Esophagus muscularis mucosa (tissue), 4 donors: ENCODE measurements around the gene ZNF439. TPM values are rescaled to one million over a fixed set of nuclear protein-coding genes. Genes with fewer than 3 reads are reported as not detected.
A peak's percentile ranks its signal among the peaks of the same experiment; 100 is the strongest.
"Not testable (repeated sequence)": the region's sequence is repeated elsewhere in the genome, so short reads cannot be mapped to it uniquely, and the experiment has no call there.

Experiments used
- DNase-seq: peaks from one replicate; pipeline ENCODE4 v3.0.0-alpha.2; 2017; ENCODE audit errors: extremely low spot score
- H3K27ac ChIP-seq, 4 donors: fragments of 200-600 bp; sonication (generic); replicated peaks in 1 of 4; 1 replicate in 3 of 4; 2 replicates in 1 of 4; pipeline ENCODE4 v1.5.1; 2016 to 2019; ENCODE audit warnings: mild to moderate bottlenecking in 1 of 4
- H3K27me3 ChIP-seq, 4 donors: fragments of 200-600 bp; sonication (generic); one replicate each; pipeline versions ENCODE4 v1.5.1 to v1.6.0; 2016 to 2019
- H3K36me3 ChIP-seq, 4 donors: fragments of 200-600 bp; sonication (generic); one replicate each; pipeline ENCODE4 v1.5.1; 2016 to 2019
- H3K4me1 ChIP-seq, 4 donors: fragments of 200-600 bp; sonication (generic); one replicate each; pipeline ENCODE4 v1.5.1; 2016 to 2019
- H3K4me3 ChIP-seq, 4 donors: fragments of 200-600 bp; sonication (generic); 1 replicate in 2 of 4; 2 replicates in 2 of 4; pipeline ENCODE4 v1.5.1; 2016 to 2019; ENCODE audit warnings: mild to moderate bottlenecking in 4 of 4, moderate library complexity in 1 of 4
- H3K9me3 ChIP-seq, 4 donors: fragments of 200-600 bp; sonication (generic); 1 replicate in 3 of 4; 2 replicates in 1 of 4; pipeline ENCODE4 v1.5.1; 2016 to 2019
- CTCF ChIP-seq, 3 experiments: fragments of 200-600 bp in 2 of 3; fragments of 450-650 bp in 1 of 3; sonication (generic) in 2 of 3; IDR thresholded peaks; one replicate each; pipeline ENCODE4 v1.5.1; 2017 to 2019; ENCODE audit warnings: antibody characterized with exemption in 3 of 3, mild to moderate bottlenecking in 2 of 3, moderate library complexity in 1 of 3
- EP300 ChIP-seq: sonication (generic); formaldehyde crosslinking; IDR thresholded peaks from one replicate; pipeline ENCODE4 v1.6.1; 2017; ENCODE audit warnings: antibody characterized with exemption
- POLR2A ChIP-seq: fragments of 450-650 bp; IDR thresholded peaks from one replicate; pipeline ENCODE4 v1.6.1; 2017; ENCODE audit warnings: antibody characterized with exemption, moderate library complexity, mild to moderate bottlenecking, low read depth
- POLR2AphosphoS5 ChIP-seq, 2 donors: sonication (generic); formaldehyde crosslinking; IDR thresholded peaks; one replicate each; pipeline ENCODE4 v1.6.1; 2017; ENCODE audit warnings: antibody characterized with exemption in 2 of 2
- WGBS: methylation state at CpG from one replicate; pipeline ENCODE4 v1.1.5; 2018; 5-methylcytosine and 5-hydroxymethylcytosine counted together
- intact Hi-C: fragments of 100-400 bp; cut with DNase I; formaldehyde crosslinking; loops from one replicate; pipeline ENCODE4 v1.15.1; 2023
- total RNA-seq, 4 donors: library from RNA; depleted of rRNA; stranded (reverse); fragments of >200 nt; gene quantifications; one replicate each; pipeline versions ENCODE4 v1.1.0 to v1.2.1, GENCODE V29; 2016

The ZNF439 gene
- total RNA-seq, 4 donors from 2014 or later: 6.5 to 9.1 (median 7.1) TPM

GRCh38 chr19:11881151-11881800, 32.8 kb downstream of the ZNF439 start:
- no peaks in the 10 kb centered on the region for H3K36me3 ChIP-seq
- no peak for DNase-seq
- H3K27me3 ChIP-seq: no peaks in the 10 kb centered on the region
- no peak for TF ChIP-seq POLR2A
- peak; percentile 64 to 80 (median 75) for TF ChIP-seq CTCF (IDR thresholded peaks at IDR 0.05)
- no peak for TF ChIP-seq POLR2AphosphoS5 (IDR thresholded peaks at IDR 0.05)
- TF ChIP-seq EP300: no peak
- intact Hi-C loops: loop anchor here (2.0 to 5.0 kb wide), 3 partner anchors 84 to 261 kb away; partner anchors contain the start of gene ZNF20
- no peak overlapping the region for H3K4me3 ChIP-seq
- no peak overlapping the region for H3K27ac ChIP-seq
- 25% methylated on average over 10 of the region's 10 CpGs for WGBS
- peaks cover 0 to 7% (median 2%) of the 10 kb centered on the region in 4 donors for H3K4me1 ChIP-seq
- no peaks in the 10 kb centered on the region for H3K9me3 ChIP-seq

- intact Hi-C loops: loop anchor here (5.0 kb wide), 1 partner anchor 260 kb away; the partner anchor contains the start of gene ZNF20
These were observed 34.1 kb downstream of the ZNF439 start for GRCh38 chr19:11882606-11883005.

GRCh38 chr19:11887234-11887610, 38.7 kb downstream of the ZNF439 start:
- intact Hi-C loops: no loop called here
- Histone ChIP-seq H3K4me3 (peak overlapping the region; percentile 73 to 88 (median 78)), H3K4me1 (peaks cover 11 to 19% (median 18%) of the 10 kb centered on the region in 4 donors), H3K9me3 (no peaks in the 10 kb centered on the region), H3K36me3 (no peaks in the 10 kb centered on the region), H3K27me3 (no peaks in the 10 kb centered on the region), H3K27ac (peak overlapping the region; percentile 77 to 90 (median 86))
- DNase-seq: no peak
- TF ChIP-seq POLR2A: no peak
- TF ChIP-seq POLR2AphosphoS5 (IDR thresholded peaks at IDR 0.05): no peak
- TF ChIP-seq EP300: no peak
- no peak for TF ChIP-seq CTCF (IDR thresholded peaks at IDR 0.05)
- 17% methylated on average over 7 of the region's 7 CpGs for WGBS

More at GRCh38 chr19:11882606-11883005, 34.1 kb downstream of the ZNF439 start:
- Histone ChIP-seq H3K4me3 (no peak overlapping the region), H3K36me3 (no peaks in the 10 kb centered on the region), H3K27me3 (no peaks in the 10 kb centered on the region), H3K27ac (no peak overlapping the region), H3K9me3 (no peaks in the 10 kb centered on the region), H3K4me1 (peaks cover 6 to 13% (median 9%) of the 10 kb centered on the region in 4 donors)
- WGBS: 45% methylated on average over 2 of the region's 2 CpGs
- TF ChIP-seq EP300: no peak
- TF ChIP-seq CTCF (IDR thresholded peaks at IDR 0.05): no peak
- no peak for TF ChIP-seq POLR2A
- TF ChIP-seq POLR2AphosphoS5 (IDR thresholded peaks at IDR 0.05): no peak
- no peak for DNase-seq

- intact Hi-C loops: no loop called here
- peaks cover 11 to 19% (median 18%) of the 10 kb centered on the region in 4 donors for H3K4me1 ChIP-seq
- H3K4me3 ChIP-seq: peak within 1 kb of the TSS; percentile 73 to 88 (median 78)
These were observed 39.3 kb downstream of the ZNF439 start, which contains the start of gene ZNF69 for GRCh38 chr19:11887611-11888531. TSS of gene ZNF69 (plus strand) at chr19:11887782. CDS start at chr19:11887924, 142 bp downstream.

GRCh38 chr19:11889901-11890300, 41.4 kb downstream of the ZNF439 start:
- peaks cover 11 to 19% (median 18%) of the 10 kb centered on the region in 4 donors for H3K4me1 ChIP-seq
- H3K27me3 ChIP-seq, intact Hi-C loops, H3K36me3 ChIP-seq, DNase-seq, H3K27ac ChIP-seq, H3K9me3 ChIP-seq, H3K4me3 ChIP-seq: not testable (repeated sequence)
- WGBS: 68% methylated on average over 6 of the region's 6 CpGs

More at GRCh38 chr19:11887611-11888531, 39.3 kb downstream of the ZNF439 start, which contains the start of gene ZNF69:
- peak within 1 kb of the TSS; percentile 77 to 90 (median 86) for H3K27ac ChIP-seq
- no peaks in the 10 kb centered on the region for H3K27me3 ChIP-seq
- peak; percentile 95 for DNase-seq
- H3K9me3 ChIP-seq: no peaks in the 10 kb centered on the region
- no peaks in the 10 kb centered on the region for H3K36me3 ChIP-seq
- WGBS: 3% methylated on average over 45 of the region's 56 CpGs
- TF ChIP-seq POLR2A (no peak), POLR2AphosphoS5 (IDR thresholded peaks at IDR 0.05) (peak; percentile 49 to 50), CTCF (IDR thresholded peaks at IDR 0.05) (peak in 2 of 3 experiments; percentile 29 to 32)
